Loucy (cell line): ENCODE results near the gene DUSP3.

ENCODE experiments used
- H2AFZ ChIP-seq: fragments of 200-600 bp; sonication (generic); 2 replicates; pipeline ENCODE4 v1.6.0; 2016; ENCODE audit warnings: antibody characterized with exemption, mild to moderate bottlenecking, low read length, moderate library complexity
- H3F3A ChIP-seq: fragments of 200-600 bp; 2 replicates; pipeline ENCODE4 v1.6.0; 2016; ENCODE audit warnings: antibody characterized with exemption, low read depth, mild to moderate bottlenecking
- H3K27me3 ChIP-seq: fragments of 200-600 bp; sonication (generic); 2 replicates; pipeline ENCODE4 v1.6.1; 2014; ENCODE audit warnings: low read length, mild to moderate bottlenecking; ENCODE audit not compliant: insufficient read depth, poor library complexity, severe bottlenecking
- H3K36me3 ChIP-seq: fragments of 200-600 bp; sonication (generic); 2 replicates; pipeline ENCODE4 v1.6.1; 2016; ENCODE audit warnings: low read length; ENCODE audit not compliant: insufficient read depth
- H3K4me1 ChIP-seq: fragments of 200-600 bp; sonication (generic); 2 replicates; pipeline ENCODE4 v1.5.1; 2014; ENCODE audit warnings: low read length, mild to moderate bottlenecking; ENCODE audit not compliant: insufficient read depth, poor library complexity, severe bottlenecking
- H3K4me2 ChIP-seq: fragments of 200-600 bp; sonication (generic); 2 replicates; pipeline ENCODE4 v1.6.0; 2014; ENCODE audit warnings: antibody characterized with exemption, low read length, low read depth, mild to moderate bottlenecking; ENCODE audit not compliant: poor library complexity, severe bottlenecking
- H3K4me3 ChIP-seq: fragments of 200-600 bp; sonication (generic); 2 replicates; pipeline ENCODE4 v1.5.1; 2014; ENCODE audit warnings: low read length, mild to moderate bottlenecking, mixed read lengths; ENCODE audit not compliant: poor library complexity, severe bottlenecking
- H3K79me2 ChIP-seq: fragments of 200-600 bp; sonication (generic); 2 replicates; pipeline ENCODE4 v1.6.1; 2014; ENCODE audit warnings: low read length; ENCODE audit not compliant: insufficient read depth
- H3K9ac ChIP-seq: fragments of 200-600 bp; sonication (generic); 2 replicates; pipeline ENCODE4 v1.6.0; 2014; ENCODE audit warnings: mild to moderate bottlenecking, low read depth, low read length, moderate library complexity; ENCODE audit not compliant: poor library complexity, severe bottlenecking
- H3K9me2 ChIP-seq: fragments of 200-600 bp; sonication (generic); replicated peaks from 2 replicates; pipeline ENCODE4 v1.6.1; 2016; ENCODE audit warnings: low read depth, low read length, mixed read lengths
- H3K9me3 ChIP-seq: fragments of 200-600 bp; sonication (generic); 2 replicates; pipeline ENCODE4 v1.6.1; 2014; ENCODE audit warnings: mild to moderate bottlenecking, antibody characterized with exemption, low read length, low read depth; ENCODE audit not compliant: insufficient read depth
- H4K20me1 ChIP-seq: fragments of 200-600 bp; sonication (generic); 2 replicates; pipeline ENCODE4 v1.6.0; 2014; ENCODE audit warnings: antibody characterized with exemption, low read length, mild to moderate bottlenecking; ENCODE audit not compliant: insufficient read depth, poor library complexity, severe bottlenecking
- EZH2phosphoT487 ChIP-seq: fragments of 200-600 bp; IDR thresholded peaks from 2 replicates; pipeline ENCODE4 v1.6.1; 2018; ENCODE audit warnings: antibody characterized with exemption, mild to moderate bottlenecking, moderate library complexity, borderline replicate concordance
- TF ChIP-seq, protein P1 (sequence below): fragments of 200-600 bp; sonication (generic); conservative IDR thresholded peaks from 2 replicates; pipeline ENCODE4 v1.5.1; 2014; ENCODE audit warnings: mild to moderate bottlenecking, antibody characterized with exemption, low read length

The DUSP3 gene

DNA sequence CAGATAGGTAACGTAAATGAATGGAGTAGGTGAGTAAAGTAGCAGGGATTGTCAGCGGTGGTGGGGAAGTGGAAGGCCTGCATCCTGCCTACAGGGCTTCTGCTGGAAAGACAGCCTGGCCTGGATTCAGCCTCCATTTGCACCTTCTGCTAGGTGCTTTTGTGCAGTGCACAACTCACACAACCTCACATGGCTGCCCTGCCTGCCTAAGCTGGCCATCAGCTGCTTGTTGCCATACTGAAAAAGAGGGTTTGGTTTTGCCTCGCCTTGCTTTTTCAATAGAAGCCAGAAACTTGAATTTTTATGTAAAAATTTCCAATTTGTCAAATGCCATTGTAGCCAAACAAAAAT, 56.5 kb downstream of the DUSP3 start:
- Histone ChIP-seq H4K20me1 (no peaks in the 10 kb centered on the region), H3K4me1 (peaks cover 7% of the 10 kb centered on the region)

DNA sequence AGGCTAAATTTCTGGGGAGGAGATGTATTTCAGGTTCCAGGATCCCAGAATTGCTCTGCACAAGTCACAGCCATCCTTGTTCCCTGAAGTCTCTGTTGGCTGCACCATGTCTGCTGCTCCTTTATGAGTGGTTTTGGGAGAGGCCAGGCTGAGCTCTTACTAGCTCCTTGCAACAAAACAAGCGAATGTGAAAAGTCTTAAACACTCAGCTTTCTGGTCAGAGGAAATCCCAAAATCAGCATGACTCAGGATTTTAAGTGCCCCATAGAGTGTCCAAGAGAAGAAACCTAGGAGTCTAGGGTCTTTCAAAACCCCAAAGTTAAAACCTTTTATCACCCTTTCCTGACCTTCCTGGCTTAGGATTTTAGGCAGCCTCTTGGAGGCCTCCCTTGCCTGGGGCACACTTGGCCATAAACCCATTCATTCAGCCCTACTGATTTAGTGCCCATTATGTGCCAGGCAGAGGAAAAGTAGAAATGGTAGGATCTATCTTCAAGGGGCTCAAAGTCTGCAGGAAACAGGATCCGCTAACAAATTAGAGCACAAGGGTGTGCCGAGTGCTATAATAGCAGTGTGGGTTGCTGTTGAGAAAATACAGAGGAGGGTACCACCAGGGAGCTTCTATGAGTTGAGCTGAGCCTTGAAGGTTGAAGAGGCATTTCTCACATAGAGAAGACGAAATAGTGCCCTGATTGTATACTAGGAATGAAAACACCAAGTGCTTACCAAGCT, 57.1 kb downstream of the DUSP3 start:
- no peaks in the 10 kb centered on the region for H3K36me3 ChIP-seq
- peak overlapping the region; percentile 74 for H3K4me3 ChIP-seq
- no peaks in the 10 kb centered on the region for H3K9me2 ChIP-seq
- no peaks in the 10 kb centered on the region for H3K79me2 ChIP-seq
- TF ChIP-seq EZH2phosphoT487: no peak
- TF ChIP-seq, protein P1, sequence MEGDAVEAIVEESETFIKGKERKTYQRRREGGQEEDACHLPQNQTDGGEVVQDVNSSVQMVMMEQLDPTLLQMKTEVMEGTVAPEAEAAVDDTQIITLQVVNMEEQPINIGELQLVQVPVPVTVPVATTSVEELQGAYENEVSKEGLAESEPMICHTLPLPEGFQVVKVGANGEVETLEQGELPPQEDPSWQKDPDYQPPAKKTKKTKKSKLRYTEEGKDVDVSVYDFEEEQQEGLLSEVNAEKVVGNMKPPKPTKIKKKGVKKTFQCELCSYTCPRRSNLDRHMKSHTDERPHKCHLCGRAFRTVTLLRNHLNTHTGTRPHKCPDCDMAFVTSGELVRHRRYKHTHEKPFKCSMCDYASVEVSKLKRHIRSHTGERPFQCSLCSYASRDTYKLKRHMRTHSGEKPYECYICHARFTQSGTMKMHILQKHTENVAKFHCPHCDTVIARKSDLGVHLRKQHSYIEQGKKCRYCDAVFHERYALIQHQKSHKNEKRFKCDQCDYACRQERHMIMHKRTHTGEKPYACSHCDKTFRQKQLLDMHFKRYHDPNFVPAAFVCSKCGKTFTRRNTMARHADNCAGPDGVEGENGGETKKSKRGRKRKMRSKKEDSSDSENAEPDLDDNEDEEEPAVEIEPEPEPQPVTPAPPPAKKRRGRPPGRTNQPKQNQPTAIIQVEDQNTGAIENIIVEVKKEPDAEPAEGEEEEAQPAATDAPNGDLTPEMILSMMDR: no peak
- H3K9me3 ChIP-seq: no peaks in the 10 kb centered on the region
- H3F3A ChIP-seq: no peaks in the 10 kb centered on the region
- no peak overlapping the region for H2AFZ ChIP-seq
- H3K27me3 ChIP-seq: no peaks in the 10 kb centered on the region
- peak overlapping the region; percentile 75 for H3K4me2 ChIP-seq
- no peak overlapping the region for H3K9ac ChIP-seq
- H3K4me1 ChIP-seq: peaks cover 7% of the 10 kb centered on the region
- no peaks in the 10 kb centered on the region for H4K20me1 ChIP-seq

More for the DNA sequence above, 56.5 kb downstream of the DUSP3 start:
- Histone ChIP-seq H3K4me2 (no peak overlapping the region), H3K9ac (no peak overlapping the region), H3K4me3 (no peak overlapping the region), H3K9me3 (no peaks in the 10 kb centered on the region), H3K79me2 (no peaks in the 10 kb centered on the region), H3F3A (no peaks in the 10 kb centered on the region), H3K27me3 (no peaks in the 10 kb centered on the region), H2AFZ (no peak overlapping the region), H3K9me2 (no peaks in the 10 kb centered on the region), H3K36me3 (no peaks in the 10 kb centered on the region)
- TF ChIP-seq, protein P1: no peak
- TF ChIP-seq EZH2phosphoT487: no peak

DNA sequence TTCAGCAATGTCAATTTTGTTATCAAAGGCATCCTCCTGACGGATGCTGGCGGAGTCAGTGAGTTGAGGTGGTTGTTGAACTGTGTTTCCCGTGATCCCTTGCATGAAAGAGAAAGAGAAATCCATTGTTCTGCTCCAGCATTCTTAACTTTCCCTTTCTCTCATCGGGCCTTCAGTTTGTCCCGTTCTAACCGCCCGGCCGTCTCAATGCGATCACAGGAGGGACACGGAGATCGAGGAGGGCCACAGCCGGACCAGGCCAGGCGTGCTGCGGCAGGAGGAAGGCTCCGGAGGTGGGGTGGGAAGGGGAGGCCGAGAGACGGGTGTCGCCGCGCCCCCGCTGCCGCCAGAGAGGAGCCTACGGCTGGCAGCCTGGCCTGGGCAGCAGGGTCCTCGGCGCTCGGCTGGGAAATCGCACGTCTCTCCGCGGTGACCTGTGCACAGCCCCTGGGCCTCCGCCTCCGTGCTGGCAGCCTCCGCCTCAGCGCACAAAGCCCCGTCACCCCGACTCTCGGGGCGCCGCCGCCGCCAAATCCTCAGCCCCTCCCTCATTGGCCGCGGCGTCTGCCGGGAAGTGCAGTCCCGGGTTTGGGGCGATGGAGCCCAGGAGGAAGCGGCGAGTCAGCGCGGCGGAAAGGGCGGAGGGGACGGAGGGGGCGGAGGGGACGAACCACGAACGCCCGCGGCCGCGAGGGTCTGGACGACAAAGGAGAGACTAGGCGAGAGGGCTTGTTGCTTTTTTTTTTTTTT, 58.3 kb downstream of the DUSP3 start:
- no peak for TF ChIP-seq EZH2phosphoT487
- TF ChIP-seq, protein P1: no peak
- H2AFZ ChIP-seq: peak overlapping the region; percentile 93
- no peaks in the 10 kb centered on the region for H3K27me3 ChIP-seq
- H3K4me2 ChIP-seq: peak overlapping the region; percentile 75
- H3K9me2 ChIP-seq: no peaks in the 10 kb centered on the region
- H3F3A ChIP-seq: no peaks in the 10 kb centered on the region
- peaks cover 7% of the 10 kb centered on the region for H3K4me1 ChIP-seq
- H3K36me3 ChIP-seq: no peaks in the 10 kb centered on the region
- H3K79me2 ChIP-seq: no peaks in the 10 kb centered on the region
- no peaks in the 10 kb centered on the region for H4K20me1 ChIP-seq
- peak overlapping the region; percentile 74 for H3K4me3 ChIP-seq
- peak overlapping the region; percentile 79 for H3K9ac ChIP-seq
- no peaks in the 10 kb centered on the region for H3K9me3 ChIP-seq
